CD4-positive, alpha-beta T cell treated with Interleukin-17A for 1 hour (primary cell): ENCODE results near the gene TEKT3.

Experiments used
- DNase-seq: peaks from one replicate; pipeline ENCODE4 v3.0.0-alpha.2; 2020

Gene TEKT3

DNA sequence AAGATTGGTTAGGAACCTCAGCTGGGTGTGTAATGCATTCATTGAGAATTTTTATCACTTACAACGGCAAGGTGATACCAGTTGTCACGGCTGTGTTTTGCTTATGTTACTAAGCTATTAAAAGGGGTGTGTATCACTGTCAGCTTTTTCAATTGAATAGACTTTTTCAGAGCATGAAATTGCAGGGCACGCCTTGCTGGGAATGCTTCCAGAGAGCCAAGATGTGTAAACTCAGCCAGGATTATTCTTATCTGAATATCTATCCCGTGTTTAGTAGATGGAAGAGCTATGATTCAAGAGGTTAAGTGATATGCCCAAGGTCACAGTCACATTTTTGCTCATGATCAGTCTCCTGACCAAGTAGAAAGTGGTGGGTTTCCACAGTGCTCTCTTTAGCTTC, 6.6 kb upstream of the TEKT3 start:
- no peak for DNase-seq

DNA sequence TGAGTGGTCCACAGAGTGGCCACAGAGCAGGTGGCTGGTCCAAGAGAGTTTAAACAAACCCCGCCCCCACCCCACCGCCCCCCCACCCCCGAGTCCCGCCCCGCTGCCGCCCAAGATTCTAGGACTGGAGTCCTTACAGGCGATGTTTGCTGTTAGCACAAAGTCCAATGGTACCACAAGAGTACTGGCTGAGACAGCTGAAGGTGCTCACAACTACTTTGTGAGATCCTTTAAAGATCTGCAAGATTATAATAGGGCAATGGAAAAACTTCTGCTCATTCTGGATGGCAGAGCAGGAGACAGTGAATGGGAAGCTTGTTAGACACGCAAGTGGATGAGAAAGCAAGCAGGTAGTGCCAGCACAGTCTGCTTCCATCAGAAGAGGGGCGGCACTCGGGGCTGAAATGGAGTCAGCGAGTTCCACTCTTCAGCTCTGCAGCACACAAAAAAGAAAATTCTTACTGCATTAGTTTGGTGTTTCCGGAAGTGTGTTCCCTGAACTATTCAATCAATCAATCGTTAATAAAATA, 4.7 kb upstream of the TEKT3 start:
- DNase-seq: no peak

DNA sequence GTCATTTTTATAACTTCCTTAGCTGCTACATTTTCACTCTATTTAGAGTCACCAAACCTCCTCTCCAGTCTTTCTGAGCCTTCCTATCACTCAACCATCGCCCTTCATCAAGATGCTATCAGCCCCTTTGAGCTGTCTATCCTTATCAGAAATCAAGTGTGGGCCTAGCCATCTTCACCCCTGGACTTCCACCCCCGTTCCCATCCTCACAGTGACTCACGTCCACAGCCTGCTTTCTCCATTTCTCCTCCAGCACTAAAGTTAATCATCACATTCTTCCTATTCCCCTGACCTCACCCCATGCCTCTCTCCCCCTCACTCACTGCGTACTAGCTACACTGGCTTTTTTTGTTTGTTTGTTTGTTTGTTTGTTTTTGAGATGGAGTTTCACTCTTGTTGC, 2.4 kb upstream of the TEKT3 start:
- no peak for DNase-seq

- DNase-seq: no peak
These were observed 1.1 kb upstream of the TEKT3 start for GRCh38 chr17:15342460-15342859.

DNA sequence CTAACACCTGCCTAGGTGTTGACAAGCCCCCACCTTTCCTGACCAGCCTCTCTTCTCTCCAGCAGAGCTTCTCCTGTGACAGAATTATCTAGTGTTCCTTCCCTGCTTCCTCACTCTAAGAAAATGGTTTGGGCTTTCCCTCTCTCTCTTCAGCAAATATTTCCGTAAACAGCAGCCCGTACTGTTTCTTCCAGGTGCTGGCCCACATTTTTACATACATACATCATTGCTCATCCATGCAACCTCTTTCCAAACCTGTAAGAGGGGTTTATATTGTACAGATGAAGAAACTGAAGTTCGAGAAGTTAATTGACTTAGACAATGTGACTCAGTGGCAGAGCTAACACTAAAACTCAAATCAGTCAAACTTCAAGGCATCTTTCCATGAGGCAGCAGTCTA, 569 bp upstream of the TEKT3 start:
- DNase-seq: no peak

- DNase-seq: no peak
These were observed 431 bp downstream of the TEKT3 start for GRCh38 chr17:15340966-15341365.

DNA sequence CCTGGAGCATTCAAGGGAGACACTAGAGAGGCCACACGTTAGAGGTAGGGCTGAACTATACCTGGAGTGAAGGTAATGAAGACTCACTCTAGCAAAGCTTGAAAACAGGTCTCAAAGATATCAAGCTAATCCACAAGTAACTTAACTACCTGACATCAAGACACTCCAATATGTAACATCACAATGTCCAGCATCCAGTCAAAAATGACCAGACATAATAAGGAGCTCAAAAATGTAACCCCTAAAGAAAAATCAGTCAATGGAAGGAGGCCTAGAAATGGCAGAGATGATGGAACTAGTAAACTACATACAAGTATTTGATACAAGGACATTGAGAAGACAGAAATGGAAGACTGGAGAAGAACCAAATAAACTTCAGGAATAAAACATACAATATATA, 6.0 kb downstream of the TEKT3 start:
- no peak for DNase-seq

DNA sequence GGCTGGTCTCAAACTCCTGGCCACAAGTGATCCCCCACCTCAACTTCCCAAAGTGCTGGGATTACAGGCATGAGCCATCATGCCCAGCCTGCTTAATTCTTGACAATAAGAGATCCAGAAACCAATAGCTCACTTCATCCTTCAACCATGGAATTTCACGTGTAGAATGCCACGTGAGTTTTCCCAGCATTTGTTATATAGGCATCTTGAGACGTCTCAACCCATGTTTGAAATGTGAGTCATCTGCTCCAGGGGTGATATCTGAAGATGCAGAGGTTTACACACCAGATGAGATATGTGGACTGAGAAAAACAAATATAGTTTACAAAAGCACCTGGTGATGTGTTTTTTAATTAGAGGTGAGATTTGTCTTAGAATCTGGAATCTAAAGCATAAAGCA, 7.1 kb downstream of the TEKT3 start:
- DNase-seq: no peak

DNA sequence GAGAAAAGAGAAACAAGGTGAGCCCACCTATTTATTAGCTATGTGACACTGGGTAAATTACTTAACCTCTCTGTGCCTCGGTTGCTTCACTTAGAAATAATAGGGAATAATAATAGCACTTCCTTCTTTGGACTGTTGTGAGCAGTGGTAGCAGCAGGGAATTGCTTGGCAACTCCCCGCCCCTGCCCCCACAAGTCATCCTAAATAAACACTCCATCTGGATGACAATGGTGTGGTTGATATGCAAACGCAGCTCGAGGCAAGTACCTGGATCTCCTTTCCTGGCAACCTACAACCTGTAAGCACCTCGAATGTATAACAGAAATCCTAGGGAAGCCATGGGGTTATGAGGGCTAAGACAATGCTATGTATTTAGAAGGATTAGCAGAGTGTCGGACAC, 9.1 kb downstream of the TEKT3 start:
- DNase-seq: no peak

GRCh38 chr17:15323131-15323530, 18.3 kb downstream of the TEKT3 start:
- no peak for DNase-seq

DNA sequence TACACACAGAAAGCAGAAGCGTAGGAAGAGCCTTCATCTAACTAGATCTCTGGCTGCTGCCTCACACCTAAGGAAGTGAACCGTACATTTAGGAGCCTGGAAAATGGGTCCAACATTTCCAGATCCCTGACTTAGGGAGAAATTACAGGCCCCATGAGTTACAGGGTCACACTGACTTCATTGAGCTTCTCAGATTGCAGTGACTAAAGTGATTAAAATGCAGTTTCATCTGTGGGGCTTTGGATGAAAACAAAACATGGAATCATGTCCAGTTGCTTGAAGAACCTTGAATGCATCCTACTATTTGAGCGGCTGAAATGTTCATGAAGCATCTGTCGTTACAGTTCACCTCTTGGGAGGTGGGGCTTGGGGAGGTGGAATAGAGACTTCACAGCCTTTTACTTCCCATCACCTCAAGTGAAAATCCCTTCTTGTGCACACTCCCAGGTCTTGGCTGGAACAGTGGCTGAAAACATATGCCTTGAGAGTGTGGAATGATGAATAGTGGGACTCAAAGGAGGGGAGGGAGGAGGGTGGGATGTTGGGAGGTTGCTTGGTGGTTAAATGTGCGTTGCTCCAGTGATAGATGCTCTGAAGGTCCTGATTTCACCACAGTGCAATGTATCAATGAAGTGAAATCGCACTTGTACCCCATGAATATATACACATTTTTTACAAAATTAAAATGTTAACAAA, 19.7 kb downstream of the TEKT3 start:
- no peak for DNase-seq

DNA sequence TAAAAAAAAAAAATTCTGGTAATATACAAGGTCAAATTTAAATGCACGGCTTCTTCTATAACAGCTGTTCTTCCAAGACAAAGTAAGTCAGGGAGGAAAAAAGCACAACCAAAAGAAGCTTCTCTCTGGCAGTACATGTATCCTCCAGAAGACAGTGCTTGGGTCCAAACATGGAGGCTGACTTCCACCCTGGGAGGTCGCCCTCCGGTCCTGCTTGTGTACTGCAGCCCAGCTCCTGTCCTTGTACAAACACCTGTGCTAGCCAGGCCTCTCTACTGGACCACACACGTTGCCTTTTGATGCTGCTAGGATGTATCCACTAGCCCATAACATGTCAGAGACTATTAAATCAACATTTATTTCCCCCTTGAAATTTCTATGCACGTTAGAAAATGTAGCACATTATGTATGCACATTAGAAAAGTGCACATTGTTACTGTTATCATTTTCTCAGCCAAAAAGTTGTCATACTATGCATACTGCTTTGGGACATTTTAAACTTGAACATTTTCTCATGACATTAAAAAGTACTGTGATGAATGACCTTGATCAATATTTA, 21.9 kb downstream of the TEKT3 start:
- DNase-seq: no peak

GRCh38 chr17:15311996-15312395, 29.4 kb downstream of the TEKT3 start:
- no peak for DNase-seq

DNA sequence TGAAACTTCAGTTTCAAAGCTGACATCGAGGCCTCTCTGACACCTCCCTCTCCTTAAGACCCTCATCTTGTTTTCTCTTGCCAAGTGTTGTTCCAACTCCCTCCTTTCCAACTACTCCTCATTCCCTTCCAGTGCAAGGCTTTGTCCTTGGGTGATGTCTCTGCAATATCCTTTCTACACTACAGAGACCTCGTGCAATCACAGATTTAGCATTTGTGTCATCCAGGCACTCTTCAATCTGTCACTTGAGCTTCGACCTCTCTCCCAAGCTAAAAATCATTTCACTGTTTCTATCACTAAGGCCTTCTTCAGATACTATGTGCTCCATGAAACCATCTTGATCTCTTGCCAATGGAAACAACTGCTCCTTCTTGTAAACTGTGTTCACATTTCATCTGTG, 31.6 kb downstream of the TEKT3 start:
- no peak for DNase-seq

DNA sequence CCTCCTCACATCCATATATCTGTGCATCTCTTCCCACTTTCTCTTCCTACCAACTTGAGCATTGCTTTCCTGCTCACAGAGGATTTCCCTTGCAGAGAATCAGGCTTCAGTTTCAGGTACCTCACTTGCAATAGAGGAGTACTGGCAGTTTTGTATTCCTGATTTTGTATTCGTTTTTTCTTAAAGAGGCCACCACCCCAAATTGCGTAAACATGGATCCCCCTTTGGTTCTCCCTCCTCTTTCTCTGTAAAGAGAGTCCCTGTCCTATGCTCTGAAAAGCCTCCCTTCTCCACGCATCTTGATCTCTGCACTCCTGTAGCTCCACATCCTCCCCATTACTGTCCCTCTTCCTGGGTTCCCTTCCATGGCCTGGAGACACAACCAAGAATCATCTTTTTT, 32.2 kb downstream of the TEKT3 start:
- no peak for DNase-seq

DNA sequence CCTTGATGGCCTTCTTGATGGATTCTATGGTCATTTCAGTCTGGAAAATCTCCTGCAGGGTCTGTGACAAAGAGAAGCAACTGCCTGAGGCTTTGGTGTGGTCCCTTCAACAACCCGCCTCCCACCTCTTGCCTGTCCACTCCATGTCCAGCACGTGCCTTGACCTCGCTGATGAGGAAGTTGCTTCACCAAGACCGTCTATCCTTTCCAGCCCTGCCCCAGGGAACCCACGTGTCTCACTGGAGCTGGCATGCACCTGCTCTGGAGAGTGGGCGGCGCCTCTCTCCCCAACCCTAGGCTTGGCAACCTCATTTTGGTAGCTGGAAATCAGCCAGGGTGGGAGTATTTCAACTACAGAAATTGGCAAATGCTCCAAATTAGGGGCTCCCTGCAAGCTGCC, 32.6 kb downstream of the TEKT3 start:
- DNase-seq: no peak

GRCh38 chr17:15307710-15308111, 33.7 kb downstream of the TEKT3 start:
- DNase-seq: no peak

DNA sequence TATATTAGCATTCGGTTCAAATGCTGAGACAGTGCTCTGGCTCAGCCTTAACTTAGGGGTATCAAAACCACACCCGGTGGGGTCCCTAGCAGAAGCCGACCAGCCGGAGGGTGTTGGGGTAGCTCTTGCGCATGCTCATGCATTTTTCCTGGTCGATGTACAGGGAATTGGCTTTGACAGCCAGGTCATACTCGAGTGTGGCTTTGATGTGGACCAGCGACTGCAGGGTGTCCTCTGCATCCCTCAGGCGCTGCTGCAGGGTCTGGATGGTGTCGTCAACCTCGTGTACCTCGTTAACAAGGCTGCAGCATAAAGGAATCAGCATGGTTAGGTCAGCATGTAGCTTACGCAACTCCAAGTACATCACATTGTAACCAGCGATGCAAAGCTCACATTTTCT, 37.5 kb downstream of the TEKT3 start:
- DNase-seq: no peak

- no peak for DNase-seq
These were observed 38.1 kb downstream of the TEKT3 start for GRCh38 chr17:15303268-15303667.

GRCh38 chr17:15301845-15302244, 39.6 kb downstream of the TEKT3 start:
- no peak for DNase-seq

DNA sequence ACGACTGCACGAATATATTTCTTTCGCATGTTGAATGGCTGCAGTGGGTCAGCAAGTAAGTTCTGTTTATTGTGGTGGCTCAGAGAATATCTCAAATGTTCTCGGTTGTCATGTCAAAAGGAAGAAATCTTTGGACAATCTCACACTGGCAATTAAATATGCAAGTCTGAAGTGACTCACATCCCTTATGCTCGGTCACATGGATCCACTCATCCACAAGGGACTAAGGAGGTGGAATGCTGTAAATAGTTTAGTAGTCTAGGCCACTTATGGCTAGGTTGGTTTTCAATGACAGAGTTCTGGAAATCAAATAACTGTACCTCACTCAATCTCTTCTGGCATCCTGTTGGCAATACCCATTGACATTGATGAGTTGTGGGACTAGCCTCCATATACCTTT, 43.2 kb downstream of the TEKT3 start:
- no peak for DNase-seq

DNA sequence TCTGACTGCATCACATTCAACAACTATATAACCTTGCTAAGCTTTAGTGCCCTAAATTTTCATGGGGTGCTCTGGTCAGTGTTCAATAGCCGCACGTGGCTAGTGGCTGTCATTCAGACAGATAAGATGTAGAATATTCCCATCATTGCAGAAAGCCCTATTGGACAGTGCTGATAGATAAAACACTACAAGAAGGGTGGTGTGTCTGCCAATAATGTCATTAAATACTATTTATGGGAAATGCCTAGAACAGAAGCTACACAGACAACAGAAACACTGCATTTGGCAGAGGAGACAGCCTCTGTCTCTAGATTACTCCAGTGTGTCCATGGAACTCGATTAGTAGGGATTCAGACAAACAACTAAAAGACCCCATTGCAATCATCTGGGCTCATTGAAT, 47.8 kb downstream of the TEKT3 start:
- DNase-seq: no peak

GRCh38 chr17:15291674-15292361, 49.6 kb downstream of the TEKT3 start:
- DNase-seq: no peak

GRCh38 chr17:15290605-15291004, 50.8 kb downstream of the TEKT3 start:
- DNase-seq: no peak
